ENCODE data around the gene ZNF79.
"Not testable (repeated sequence)": the region's sequence is repeated elsewhere in the genome, so short reads cannot be mapped to it uniquely, and the experiment has no call there.

ZNF79 gene

GRCh38 chr9:127458921-127459320 is 34.7 kb downstream of the ZNF79 start:
- no peak for DNase-seq

- DNase-seq, result no peak
Measured at GRCh38 chr9:127463382-127463781, 39.2 kb downstream of the ZNF79 start.

DNA sequence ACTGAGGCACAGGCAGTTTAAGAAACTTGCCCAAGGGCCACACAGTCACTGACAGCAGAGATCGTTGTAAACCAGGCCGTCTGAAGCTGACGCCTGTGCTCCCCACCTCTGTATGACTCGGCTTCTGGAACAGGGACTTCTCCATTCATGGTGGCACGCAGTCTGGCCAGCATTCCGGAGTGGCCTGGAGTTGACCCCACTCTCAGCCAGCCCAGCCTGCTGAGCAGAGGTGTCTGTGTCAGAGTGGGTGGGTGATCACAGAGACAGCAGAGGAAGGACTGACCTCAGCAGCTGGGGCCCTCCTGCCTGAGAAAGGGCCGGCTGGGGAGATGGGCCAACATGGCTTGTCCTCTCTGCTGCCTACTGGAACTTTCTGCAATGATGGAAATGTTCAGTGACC is 39.7 kb downstream of the ZNF79 start:
- no peak for DNase-seq

- DNase-seq, result not testable (repeated sequence)
Measured at GRCh38 chr9:127466407-127466917, 42.3 kb downstream of the ZNF79 start.

DNA sequence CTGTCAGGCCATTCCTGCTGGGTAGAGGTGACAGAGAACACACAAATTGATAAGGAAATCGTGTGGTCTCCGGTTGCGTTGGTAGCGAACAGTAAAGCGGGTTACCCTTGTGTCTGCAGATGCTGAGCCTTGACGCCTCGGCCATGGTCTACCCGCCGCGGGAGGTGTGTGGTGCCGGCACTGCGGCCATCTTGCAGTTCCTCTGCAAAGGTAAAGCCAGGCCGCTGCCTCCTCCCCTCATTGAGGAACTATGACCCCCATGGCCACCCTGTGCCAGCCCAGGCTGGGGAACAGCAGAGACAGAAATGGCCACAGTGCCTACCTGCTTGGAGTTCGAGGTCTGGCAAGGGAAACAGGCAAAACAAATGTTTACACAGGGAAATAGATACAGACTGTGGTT is 43.4 kb downstream of the ZNF79 start:
- DNase-seq, result no peak

GRCh38 chr9:127470662-127471061 is 46.5 kb downstream of the ZNF79 start:
- no peak for DNase-seq

DNA sequence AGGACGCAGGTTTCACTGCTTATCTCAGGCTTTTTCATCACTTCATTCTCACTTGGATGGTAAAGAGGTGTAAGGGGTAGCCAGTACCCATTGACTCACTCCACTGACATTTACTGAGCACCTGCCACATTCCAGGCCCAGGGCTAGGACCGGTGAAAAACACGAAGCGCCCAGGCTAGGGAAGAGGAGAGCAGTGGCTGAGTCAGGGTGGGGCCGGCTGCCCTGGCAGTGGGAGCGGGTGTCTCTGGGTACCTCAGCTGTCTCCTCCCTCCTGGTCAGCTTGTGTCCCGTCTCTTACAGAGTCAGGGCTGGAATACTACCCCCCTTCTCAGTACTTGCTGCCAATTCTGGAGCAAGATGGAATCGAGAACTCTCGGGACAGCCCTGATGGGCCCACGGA is 49.3 kb downstream of the ZNF79 start:
- DNase-seq, result no peak

DNA sequence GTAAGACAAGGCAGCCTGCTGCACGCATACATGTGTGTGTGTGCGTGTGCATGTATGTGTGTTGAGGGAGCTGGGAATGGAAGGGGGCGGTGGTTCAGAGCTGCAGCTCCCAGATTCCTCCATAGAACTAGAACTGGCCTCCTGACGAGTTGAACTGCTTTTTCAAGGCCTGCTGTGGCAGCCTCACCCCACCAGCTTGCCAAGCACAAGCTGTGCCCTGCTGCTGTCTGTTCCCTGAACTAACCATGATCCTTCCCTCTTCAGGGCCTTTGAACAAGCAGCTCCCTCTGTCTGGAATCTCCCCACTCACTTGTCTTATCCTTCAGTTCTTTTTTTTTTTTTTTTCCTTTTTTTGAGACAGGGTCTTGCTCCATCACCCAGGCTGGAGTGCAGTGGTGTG is 49.8 kb downstream of the ZNF79 start:
- no peak for DNase-seq

- no peak for DNase-seq
Measured at GRCh38 chr9:127474592-127474991, 50.4 kb downstream of the ZNF79 start.

DNA sequence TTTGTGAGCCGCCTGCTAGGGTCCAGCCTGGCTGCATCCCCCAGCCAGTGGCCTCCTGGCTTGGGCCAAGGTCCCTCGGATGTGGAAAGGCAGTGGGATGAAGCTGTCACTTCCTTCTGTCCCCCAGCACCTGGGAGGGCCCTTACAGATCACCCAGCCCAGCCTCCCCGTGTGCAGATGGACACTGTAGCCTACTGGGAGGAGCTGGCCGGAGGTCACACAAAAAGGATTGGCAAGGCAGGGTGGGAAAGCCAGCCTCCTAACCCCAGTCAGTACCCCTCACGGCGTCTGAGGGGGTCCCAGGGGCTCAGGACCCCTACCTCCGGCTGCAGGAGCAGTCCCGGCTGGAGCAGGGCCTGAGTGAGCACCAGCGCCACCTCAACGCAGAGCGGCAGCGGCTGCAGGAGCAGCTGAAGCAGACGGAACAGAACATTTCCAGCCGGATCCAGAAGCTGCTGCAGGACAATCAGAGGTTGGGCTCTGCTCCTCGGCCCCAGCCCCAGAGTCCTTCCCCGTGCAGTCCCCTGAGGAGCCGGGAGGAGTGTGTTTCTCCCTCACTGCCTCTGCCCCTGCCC is 55.4 kb downstream of the ZNF79 start:
- DNase-seq, result no peak

DNA sequence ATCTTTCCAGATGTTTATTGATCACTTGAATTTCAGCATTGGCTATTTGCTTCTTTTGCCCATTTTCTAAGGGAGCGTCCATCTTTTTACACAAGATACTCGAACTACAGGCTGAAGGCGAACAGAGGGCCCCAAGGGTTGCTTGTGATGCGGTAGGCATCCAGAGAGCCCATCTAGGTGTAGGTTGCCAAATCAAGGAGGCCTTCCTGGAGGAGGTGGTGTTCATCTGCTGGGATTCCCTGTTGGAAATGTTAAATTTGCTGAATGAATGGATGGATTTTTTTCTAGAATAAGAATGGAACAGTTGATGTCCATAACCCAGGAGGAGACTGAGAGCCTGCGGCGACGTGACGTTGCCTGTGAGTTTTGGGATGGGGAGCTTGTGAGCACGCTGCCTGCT is 58.5 kb downstream of the ZNF79 start:
- DNase-seq, result no peak

DNA sequence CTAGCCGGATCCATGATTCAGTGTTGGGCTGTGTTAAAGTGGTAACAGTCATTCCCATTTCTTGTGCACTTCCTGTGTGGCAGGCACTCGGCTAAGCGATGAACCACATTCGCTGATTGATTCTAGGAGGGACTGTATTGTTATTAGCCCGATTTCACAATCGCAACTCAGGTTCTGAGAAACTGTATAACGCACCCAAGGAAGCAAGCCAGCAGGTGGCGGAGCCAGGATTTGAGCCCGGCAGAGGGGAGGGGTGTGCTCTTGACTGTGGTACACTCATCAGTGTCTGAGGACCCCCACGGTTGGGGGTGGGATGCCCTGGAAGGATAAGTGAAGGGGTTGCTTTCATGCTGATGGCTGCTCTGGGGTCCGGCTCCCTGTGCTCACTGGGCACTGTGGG is 61.8 kb downstream of the ZNF79 start:
- no peak for DNase-seq

DNA sequence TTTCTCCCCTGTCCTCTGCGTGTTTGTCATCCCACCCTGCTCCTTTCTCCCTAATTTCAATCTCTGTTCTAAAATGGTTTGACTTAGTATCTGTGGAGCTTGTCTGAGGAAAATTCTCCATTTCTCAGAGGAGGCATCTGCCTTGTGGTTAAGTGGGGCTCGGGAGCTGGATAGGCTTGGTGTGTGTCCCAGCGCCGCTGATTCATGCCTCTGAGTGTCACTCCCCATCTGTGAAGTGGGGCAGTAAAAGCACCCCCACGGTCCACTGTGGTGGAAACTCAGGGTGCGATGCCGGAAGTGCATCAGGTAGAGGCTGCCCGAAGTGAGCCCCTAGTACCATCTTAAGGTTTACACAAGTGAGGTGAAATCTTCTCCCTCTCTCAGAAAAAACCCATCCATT is 64.8 kb downstream of the ZNF79 start:
- no peak for DNase-seq

DNA sequence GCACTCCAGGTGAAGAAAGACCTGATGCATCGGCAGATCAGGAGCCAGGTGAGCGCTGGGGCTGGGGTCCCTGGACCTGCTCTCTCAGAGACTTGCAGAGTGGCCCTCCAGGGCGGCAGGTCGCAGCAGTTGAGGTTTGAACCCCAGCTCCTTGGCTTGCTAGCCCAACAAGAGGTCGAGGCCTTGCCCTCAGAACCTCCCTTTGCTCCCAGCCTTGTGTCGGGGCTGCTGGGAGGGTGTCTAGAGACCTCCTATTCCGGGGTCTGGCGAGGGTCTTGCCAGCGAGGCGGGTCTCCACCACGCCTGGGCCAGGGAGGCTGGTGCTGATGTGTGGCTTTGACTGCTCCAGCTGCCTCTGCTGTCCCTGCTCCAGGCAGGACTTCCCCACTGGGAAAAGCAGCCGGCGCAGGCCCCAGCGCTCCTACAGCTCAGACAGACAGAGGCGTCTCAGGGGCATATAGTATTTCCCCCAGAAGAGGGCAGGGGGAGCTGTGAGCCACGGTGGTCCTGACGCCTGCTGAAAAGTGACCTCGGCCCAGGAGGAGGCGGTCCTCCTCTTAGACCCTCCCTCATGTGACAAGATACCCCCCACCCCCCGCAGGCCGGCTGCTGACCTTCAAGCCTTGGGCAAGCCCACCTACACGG is 65.4 kb downstream of the ZNF79 start:
- DNase-seq, result no peak

GRCh38 chr9:127490535-127491230 is 66.5 kb downstream of the ZNF79 start:
- no peak for DNase-seq

DNA sequence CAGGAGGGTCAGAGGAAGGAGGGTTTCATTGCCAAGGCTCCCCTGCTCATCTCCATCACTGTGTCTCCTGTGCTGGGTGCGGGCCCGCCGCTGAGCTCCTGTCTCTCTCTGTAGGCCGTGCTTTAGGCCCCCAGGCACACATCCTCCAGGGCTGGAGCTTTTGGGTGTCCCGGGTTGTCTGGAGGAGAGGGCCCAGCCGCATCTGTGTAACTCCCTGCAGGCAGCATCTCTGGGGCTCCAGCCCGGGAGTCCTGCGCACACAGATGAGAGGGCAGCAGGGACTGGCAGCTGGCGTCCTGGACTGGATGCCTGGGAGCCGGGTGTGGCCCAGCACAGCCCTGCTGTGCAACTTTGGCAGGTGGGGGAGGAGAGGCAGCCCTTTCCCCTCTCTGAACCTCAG is 67.3 kb downstream of the ZNF79 start:
- DNase-seq, result no peak

- no peak for DNase-seq
Measured at GRCh38 chr9:127492616-127493015, 68.4 kb downstream of the ZNF79 start.

GRCh38 chr9:127493592-127494303 is 69.6 kb downstream of the ZNF79 start:
- no peak for DNase-seq

GRCh38 chr9:127494304-127494702 is 70.1 kb downstream of the ZNF79 start:
- no peak for DNase-seq

Measured in stimulated activated CD4-positive, alpha-beta T cell treated with anti-CD3 and anti-CD28 coated beads, Interleukin-12 subunit alpha, Interleukin-12 subunit beta, amount 100 ng/mL, for 4 hours (primary cell).